B cell (primary cell): Measurements from ENCODE around the gene JAK1. TPM values are rescaled to one million over a fixed set of nuclear protein-coding genes. Genes with fewer than 3 reads are reported as not detected.

Experiments used
- ATAC-seq: fragments of 200-7000 bp; cut with Tn5 transposase; one replicate; pipeline ENCODE4 v1.10.0; 2021; ENCODE audit warnings: low read depth, mild to moderate bottlenecking, moderate number of reproducible peaks, moderate library complexity
- CTCF ChIA-PET: fragments of 350-600 bp; sonication (Branson Sonifier 250); formaldehyde crosslinking; loops from one replicate; lab custom pipeline; 2021; ENCODE audit warnings: antibody characterized with exemption, inconsistent platforms; lab: Charles Lee
- POLR2A ChIA-PET: fragments of 350-600 bp; sonication (Branson Sonifier 250); formaldehyde crosslinking; loops from one replicate; lab custom pipeline; 2021; ENCODE audit warnings: antibody characterized with exemption; lab: Charles Lee
- DNase-seq: peaks from one replicate; pipeline ENCODE4 v3.0.0; 2013
- H2AFZ ChIP-seq: 2 replicates; pipeline ENCODE4 v1.6.1; 2012; ENCODE audit warnings: mild to moderate bottlenecking, low read depth, low read length; ENCODE audit not compliant: insufficient read depth, poor library complexity, severe bottlenecking
- H3K27ac ChIP-seq, 2 donors: 1 replicate in 1 of 2; 2 replicates in 1 of 2; pipeline ENCODE4 v1.5.1; 2012 to 2013; ENCODE audit warnings: low read length in 2 of 2, mild to moderate bottlenecking in 2 of 2, moderate library complexity in 1 of 2
- H3K27me3 ChIP-seq, 4 experiments: fragments of 200-600 bp in 1 of 4; sonication (generic) in 1 of 4; replicated peaks in 1 of 4; 1 replicate in 2 of 4; 2 replicates in 2 of 4; pipeline versions ENCODE4 v1.6.1 to v1.7.0; 2013 to 2016; ENCODE audit warnings: low read length in 3 of 4, mild to moderate bottlenecking in 2 of 4, mixed read lengths in 1 of 4, moderate library complexity in 1 of 4; ENCODE audit not compliant: insufficient read depth in 4 of 4, control insufficient read depth in 3 of 4; ENCODE audit errors: control extremely low read depth in 1 of 4
- H3K36me3 ChIP-seq, 2 experiments: replicated peaks in 1 of 2; 1 replicate in 1 of 2; 2 replicates in 1 of 2; pipeline versions ENCODE4 v1.6.1 to v1.7.1; 2013; ENCODE audit warnings: low read length in 1 of 2; ENCODE audit not compliant: insufficient read depth in 2 of 2, control insufficient read depth in 1 of 2; ENCODE audit errors: control extremely low read depth in 1 of 2, extremely low read depth in 1 of 2
- H3K4me1 ChIP-seq, 2 donors: fragments of 200-600 bp in 1 of 2; sonication (generic) in 1 of 2; 1 replicate in 1 of 2; 2 replicates in 1 of 2; pipeline versions ENCODE4 v1.5.1 to v1.6.1; 2013 to 2017; ENCODE audit warnings: low read length in 2 of 2; ENCODE audit not compliant: control insufficient read depth in 2 of 2, insufficient read depth in 2 of 2
- H3K4me2 ChIP-seq: replicated peaks from 2 replicates; pipeline ENCODE3; 2012; ENCODE audit warnings: mild to moderate bottlenecking, low read depth, low read length; ENCODE audit not compliant: poor library complexity, severe bottlenecking
- H3K4me3 ChIP-seq, 5 experiments: fragments of 200-600 bp in 1 of 5; sonication (generic) in 1 of 5; 1 replicate in 3 of 5; 2 replicates in 2 of 5; pipeline versions ENCODE4 v1.5.1 to v1.7.0; 2011 to 2016; ENCODE audit warnings: low read length in 4 of 5, mild to moderate bottlenecking in 4 of 5, low read depth in 2 of 5, control low read depth in 1 of 5, moderate library complexity in 1 of 5; ENCODE audit not compliant: insufficient read depth in 1 of 5; ENCODE audit errors: control extremely low read depth in 1 of 5, extremely low read depth in 1 of 5
- H3K79me2 ChIP-seq: fragments of 200-600 bp; sonication (generic); one replicate; pipeline ENCODE4 v1.6.0; 2016; ENCODE audit warnings: low read length; ENCODE audit not compliant: control insufficient read depth, insufficient read depth
- H3K9ac ChIP-seq: fragments of 200-600 bp; sonication (generic); 2 replicates; pipeline ENCODE4 v1.6.1; 2017; ENCODE audit warnings: mild to moderate bottlenecking, low read length, moderate library complexity
- H3K9me3 ChIP-seq, 3 donors: one replicate each; pipeline versions ENCODE4 v1.6.1 to v1.7.1; 2013; ENCODE audit warnings: low read length in 2 of 3; ENCODE audit not compliant: control insufficient read depth in 2 of 3, insufficient read depth in 1 of 3; ENCODE audit errors: control extremely low read depth in 1 of 3
- H4K20me1 ChIP-seq: 2 replicates; pipeline ENCODE4 v1.6.0; 2012; ENCODE audit warnings: mild to moderate bottlenecking, low read length; ENCODE audit not compliant: insufficient read depth, control insufficient read depth, poor library complexity, severe bottlenecking
- H3K27ac Mint-ChIP-seq: one replicate; pipeline ENCODE4 v1.8.0; 2021; ENCODE audit warnings: mixed read lengths
- H3K27me3 Mint-ChIP-seq: one replicate; pipeline ENCODE4 v1.8.0; 2021; ENCODE audit warnings: mixed read lengths
- H3K4me1 Mint-ChIP-seq: one replicate; pipeline ENCODE4 v1.8.0; 2021; ENCODE audit warnings: mixed read lengths
- H3K4me3 Mint-ChIP-seq: one replicate; pipeline ENCODE4 v1.8.0; 2021; ENCODE audit warnings: mixed read lengths
- H3K9me3 Mint-ChIP-seq: one replicate; pipeline ENCODE4 v1.8.0; 2022; ENCODE audit warnings: mixed read lengths; ENCODE audit not compliant: insufficient read depth
- CTCF ChIP-seq: fragments of 200-600 bp; IDR thresholded peaks from one replicate; pipeline ENCODE4 v1.8.0; 2022; ENCODE audit warnings: antibody characterized with exemption, mild to moderate bottlenecking
- EZH2 ChIP-seq: IDR thresholded peaks from 2 replicates; pipeline ENCODE4 v1.6.1; 2012; ENCODE audit warnings: borderline replicate concordance, low read depth, mild to moderate bottlenecking, moderate library complexity, low read length; ENCODE audit not compliant: insufficient read depth, poor library complexity, severe bottlenecking
- WGBS: methylation state at CpG from one replicate; pipeline ENCODE4 v1.1.5; 2013; ENCODE audit warnings: missing lambda C conversion rate; ENCODE audit not compliant: insufficient coverage; 5-methylcytosine and 5-hydroxymethylcytosine counted together
- intact Hi-C: fragments of 100-400 bp; cut with micrococcal nuclease; formaldehyde crosslinking; loops from one replicate; pipeline ENCODE4 v1.10.0; 2022
- polyA plus RNA-seq: library from polyadenylated mRNA; depleted of rRNA; stranded (reverse); fragments of >200 nt; gene quantifications from 2 replicates; pipeline ENCODE4 v1.2.3, GENCODE V29; 2012
- total RNA-seq, 2 donors: library from RNA; stranded (reverse); fragments of 120-200 nt in 1 of 2; gene quantifications; 1 replicate in 1 of 2; 2 replicates in 1 of 2; pipeline versions ENCODE4 v1.2.3 to v1.2.4, GENCODE V29; 2013 to 2022

Gene JAK1
- total and polyA plus RNA-seq, 2 donors (not counting 1 experiment from before 2014, with no cell fraction given): 99.0 to 244 TPM

DNA sequence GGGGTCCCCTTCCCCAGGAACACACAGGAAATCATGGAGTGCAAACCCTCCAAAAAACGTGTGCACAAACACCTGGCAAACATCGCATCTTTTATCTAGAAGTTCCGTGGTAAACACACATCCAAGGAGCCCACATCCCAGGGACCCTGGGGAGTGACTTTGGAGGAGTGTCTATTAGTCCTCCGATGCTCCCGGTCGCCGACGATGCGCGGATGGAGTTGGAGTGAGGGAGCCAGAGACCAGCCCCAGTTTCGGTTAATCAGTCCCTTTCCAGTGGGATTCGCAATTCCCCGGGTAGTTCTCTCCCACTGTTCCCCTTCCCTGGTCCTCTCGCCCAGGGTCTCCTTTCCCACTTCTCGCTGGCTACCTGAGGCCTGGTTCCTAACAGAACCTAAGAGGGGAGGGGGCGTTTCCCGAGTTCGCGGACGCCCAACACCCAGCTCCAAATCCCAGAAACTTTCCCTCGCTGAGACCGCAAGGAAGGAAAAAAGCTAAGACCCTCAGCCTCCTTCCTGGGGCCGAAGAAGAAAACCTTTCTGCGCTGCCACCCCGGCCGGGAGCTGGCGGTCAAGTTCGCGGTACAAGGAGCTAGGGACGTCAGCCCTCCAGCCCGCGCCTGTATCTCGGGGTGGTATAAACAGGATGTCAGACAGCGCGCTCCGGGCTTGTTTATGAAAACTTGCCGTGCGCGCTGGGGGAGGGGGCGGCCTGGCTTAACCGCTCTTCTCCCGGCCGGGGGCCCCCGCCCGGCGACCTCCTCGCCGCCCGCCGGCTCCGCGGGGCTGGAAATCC is 787 bp downstream of the JAK1 start:
- ATAC-seq: peak; percentile 45
- Histone ChIP-seq H3K4me2 (peak overlapping the region; percentile 93), H4K20me1 (peaks cover 23% of the 10 kb centered on the region), H2AFZ (peak overlapping the region; percentile 65), H3K4me3 (peak overlapping the region; percentile 73 to 100 (median 91)), H3K79me2 (peaks cover 73% of the 10 kb centered on the region), H3K4me1 (peaks cover 52 to 57% of the 10 kb centered on the region in 2 donors), H3K9ac (peak overlapping the region; percentile 95), H3K36me3 (no peaks in the 10 kb centered on the region), H3K9me3 (no peaks in the 10 kb centered on the region), H3K27me3 (no peaks in the 10 kb centered on the region), H3K27ac (peak overlapping the region; percentile 79 to 96)
- peaks cover 51% of the 10 kb centered on the region for H3K4me1 Mint-ChIP-seq
- ChIA-PET CTCF (interaction anchor here (1.5 to 2.2 kb wide), 4 partner anchors 55 to 110 kb away, joined by 4 to 15 read pairs (median 7); no protein-coding TSS in a partner anchor), POLR2A (interaction anchor here (1.2 to 3.1 kb wide), 3 partner anchors 19 to 101 kb away, joined by 4 to 19 read pairs (median 9); no protein-coding TSS in a partner anchor)
- whole genome bisulfite sequencing: 0% methylated on average over 40 of the region's 52 CpGs
- no peaks in the 10 kb centered on the region for H3K27me3 Mint-ChIP-seq
- no peaks in the 10 kb centered on the region for H3K9me3 Mint-ChIP-seq
- H3K4me3 Mint-ChIP-seq: peak overlapping the region; percentile 86
- peak overlapping the region; percentile 96 for H3K27ac Mint-ChIP-seq
- peak; percentile 84 for DNase-seq
- no peak for TF ChIP-seq CTCF
- TF ChIP-seq EZH2: no peak
- intact Hi-C loops: loop anchor here (1.0 to 10.0 kb wide), 5 partner anchors 8 to 1959 kb away; partner anchors contain the start of genes DNAI4 and MIER1

DNA sequence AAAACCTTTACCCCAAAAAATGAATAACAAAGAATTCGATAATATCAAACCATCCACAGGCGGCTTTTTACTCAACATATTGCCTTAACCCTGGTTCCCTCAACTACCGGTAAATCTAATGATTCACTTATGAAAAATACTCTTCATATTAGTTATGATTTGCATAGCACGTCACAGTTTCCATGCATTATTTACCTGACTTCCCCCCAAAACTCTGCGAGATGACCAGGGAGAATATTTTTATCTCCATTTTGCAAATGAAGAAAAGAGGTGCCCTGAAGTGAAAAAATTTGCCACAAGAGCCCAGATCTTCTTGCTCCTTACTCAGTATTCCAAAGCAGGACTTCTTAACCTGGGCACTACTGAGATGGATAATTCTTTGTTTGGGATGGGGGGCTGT is 2.9 kb downstream of the JAK1 start:
- DNase-seq (peak; percentile 40), ATAC-seq (no peak)
- no peaks in the 10 kb centered on the region for H3K9me3 ChIP-seq
- ChIA-PET CTCF (no interaction called here), POLR2A (no interaction called here)
- peaks cover 73 to 75% of the 10 kb centered on the region in 2 donors for H3K4me1 ChIP-seq
- H3K9me3 Mint-ChIP-seq: no peaks in the 10 kb centered on the region
- peak overlapping the region; percentile 95 for H3K9ac ChIP-seq
- peak overlapping the region; percentile 86 for H3K4me3 Mint-ChIP-seq
- peaks cover 67% of the 10 kb centered on the region for H3K4me1 Mint-ChIP-seq
- TF ChIP-seq EZH2 (no peak), CTCF (no peak)
- H3K27ac Mint-ChIP-seq: peak overlapping the region; percentile 83
- peaks cover 36% of the 10 kb centered on the region for H4K20me1 ChIP-seq
- H3K27me3 ChIP-seq: no peaks in the 10 kb centered on the region
- WGBS: no CpG with 5 or more reads among the region's 5 CpGs
- H3K27me3 Mint-ChIP-seq: no peaks in the 10 kb centered on the region
- peaks cover 94% of the 10 kb centered on the region for H3K79me2 ChIP-seq
- peak overlapping the region; percentile 93 for H3K4me2 ChIP-seq
- H3K36me3 ChIP-seq: no peaks in the 10 kb centered on the region
- H3K4me3 ChIP-seq: peak overlapping the region in 3 of 5 experiments; percentile 12 to 100 (median 28)
- H3K27ac ChIP-seq: peak overlapping the region; percentile 61 to 96
- no peak overlapping the region for H2AFZ ChIP-seq
- intact Hi-C loops: loop anchor here (5.0 to 10.0 kb wide), 2 partner anchors 36 to 1961 kb away; partner anchors contain the start of genes DNAI4 and MIER1
